Esophagus muscularis mucosa (tissue), 3 donors: ENCODE results near the gene CBX5.

Source experiments
- POLR2A ChIP-seq: fragments of 450-650 bp; IDR thresholded peaks from one replicate; pipeline ENCODE4 v1.6.1; 2017; ENCODE audit warnings: antibody characterized with exemption, moderate library complexity, mild to moderate bottlenecking, low read depth
- POLR2AphosphoS5 ChIP-seq, 2 donors: sonication (generic); formaldehyde crosslinking; IDR thresholded peaks; one replicate each; pipeline ENCODE4 v1.6.1; 2017; ENCODE audit warnings: antibody characterized with exemption in 2 of 2
- TF ChIP-seq, protein P1 (sequence below), 3 experiments: fragments of 200-600 bp in 2 of 3; fragments of 450-650 bp in 1 of 3; sonication (generic) in 2 of 3; IDR thresholded peaks; one replicate each; pipeline ENCODE4 v1.5.1; 2017 to 2019; ENCODE audit warnings: antibody characterized with exemption in 3 of 3, mild to moderate bottlenecking in 2 of 3, moderate library complexity in 1 of 3

GRCh38 chr12:54292931-54293241 lies 13.0 kb upstream of the CBX5 start:
- TF ChIP-seq POLR2A (no peak), POLR2AphosphoS5 (IDR thresholded peaks at IDR 0.05) (no peak)
- TF ChIP-seq, protein P1, sequence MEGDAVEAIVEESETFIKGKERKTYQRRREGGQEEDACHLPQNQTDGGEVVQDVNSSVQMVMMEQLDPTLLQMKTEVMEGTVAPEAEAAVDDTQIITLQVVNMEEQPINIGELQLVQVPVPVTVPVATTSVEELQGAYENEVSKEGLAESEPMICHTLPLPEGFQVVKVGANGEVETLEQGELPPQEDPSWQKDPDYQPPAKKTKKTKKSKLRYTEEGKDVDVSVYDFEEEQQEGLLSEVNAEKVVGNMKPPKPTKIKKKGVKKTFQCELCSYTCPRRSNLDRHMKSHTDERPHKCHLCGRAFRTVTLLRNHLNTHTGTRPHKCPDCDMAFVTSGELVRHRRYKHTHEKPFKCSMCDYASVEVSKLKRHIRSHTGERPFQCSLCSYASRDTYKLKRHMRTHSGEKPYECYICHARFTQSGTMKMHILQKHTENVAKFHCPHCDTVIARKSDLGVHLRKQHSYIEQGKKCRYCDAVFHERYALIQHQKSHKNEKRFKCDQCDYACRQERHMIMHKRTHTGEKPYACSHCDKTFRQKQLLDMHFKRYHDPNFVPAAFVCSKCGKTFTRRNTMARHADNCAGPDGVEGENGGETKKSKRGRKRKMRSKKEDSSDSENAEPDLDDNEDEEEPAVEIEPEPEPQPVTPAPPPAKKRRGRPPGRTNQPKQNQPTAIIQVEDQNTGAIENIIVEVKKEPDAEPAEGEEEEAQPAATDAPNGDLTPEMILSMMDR (IDR thresholded peaks at IDR 0.05): no peak
